Transverse colon (tissue), 4 donors: ENCODE measurements around the gene PDHX. TPM values are rescaled to one million over a fixed set of nuclear protein-coding genes. Genes with fewer than 3 reads are reported as not detected.

Experiments used
- DNase-seq: peaks from one replicate; pipeline ENCODE4 v3.0.0-alpha.2; 2019
- H3K27ac ChIP-seq, 4 donors: fragments of 200-600 bp; sonication (generic); 2 replicates each; pipeline ENCODE4 v1.5.1; 2016 to 2018; ENCODE audit warnings: inconsistent platforms in 4 of 4
- H3K27me3 ChIP-seq: fragments of 200-600 bp; sonication (generic); 2 replicates; pipeline ENCODE4 v1.5.1; 2017; ENCODE audit warnings: inconsistent platforms
- H3K36me3 ChIP-seq, 4 donors: fragments of 200-600 bp; sonication (generic); 2 replicates each; pipeline ENCODE4 v1.5.1; 2017 to 2019; ENCODE audit warnings: inconsistent platforms in 4 of 4
- H3K4me1 ChIP-seq, 4 donors: fragments of 200-600 bp; sonication (generic); 2 replicates each; pipeline ENCODE4 v1.5.1; 2017 to 2020; ENCODE audit warnings: inconsistent platforms in 4 of 4
- H3K4me3 ChIP-seq, 4 donors: fragments of 200-600 bp; sonication (generic); 1 replicate in 1 of 4; 2 replicates in 3 of 4; pipeline versions ENCODE4 v1.5.1 to v1.6.1; 2017 to 2019; ENCODE audit warnings: inconsistent platforms in 4 of 4
- H3K9me3 ChIP-seq, 2 donors: fragments of 200-600 bp; sonication (generic); 2 replicates each; pipeline ENCODE4 v1.5.1; 2017 to 2019; ENCODE audit warnings: inconsistent platforms in 2 of 2
- EP300 ChIP-seq: sonication (generic); formaldehyde crosslinking; IDR thresholded peaks from one replicate; pipeline ENCODE4 v1.6.1; 2017; ENCODE audit warnings: antibody characterized with exemption, low read depth
- POLR2A ChIP-seq: fragments of 450-650 bp; IDR thresholded peaks from one replicate; pipeline ENCODE4 v1.6.1; 2016; ENCODE audit warnings: antibody characterized with exemption, mild to moderate bottlenecking, moderate library complexity
- POLR2AphosphoS5 ChIP-seq, 3 donors: sonication (generic); formaldehyde crosslinking; IDR thresholded peaks; one replicate each; pipeline ENCODE4 v1.6.1; 2016; ENCODE audit warnings: antibody characterized with exemption in 3 of 3
- WGBS, 2 donors: methylation state at CpG; one replicate each; pipeline ENCODE4 v1.1.5; 2018; ENCODE audit warnings: low coverage in 1 of 2; 5-methylcytosine and 5-hydroxymethylcytosine counted together
- in situ Hi-C, 4 donors: fragments of 200-750 bp; cut with MboI; loops; one replicate each; pipeline versions ENCODE4 v1.15.0 to v1.15.1; 2017; ENCODE audit warnings: low sequenced_read_pairs in 3 of 4, low pct_ligation_motif_present in 1 of 4, low pct_unique_long_range_greater_than_20kb in 1 of 4
- intact Hi-C: fragments of 100-400 bp; cut with DNase I; formaldehyde crosslinking; loops from one replicate; pipeline ENCODE4 v1.15.1; 2023; ENCODE audit warnings: low total_unique reads
- total RNA-seq, 4 donors: library from RNA; depleted of rRNA; stranded (reverse); fragments of >200 nt; gene quantifications; one replicate each; pipeline ENCODE4 v1.1.0, GENCODE V29; 2016
- TF ChIP-seq, protein P1 (sequence below), 5 experiments: fragments of 200-600 bp in 3 of 5; fragments of 450-650 bp in 2 of 5; sonication (generic) in 3 of 5; IDR thresholded peaks; 1 replicate in 2 of 5; 2 replicates in 3 of 5; pipeline ENCODE4 v1.5.1; 2016 to 2017; ENCODE audit warnings: antibody characterized with exemption in 5 of 5, inconsistent platforms in 3 of 5, mild to moderate bottlenecking in 2 of 5, moderate library complexity in 1 of 5

Gene PDHX
- total RNA-seq, 4 donors from 2014 or later = 26.7 to 37.0 (median 36.7) TPM

DNA sequence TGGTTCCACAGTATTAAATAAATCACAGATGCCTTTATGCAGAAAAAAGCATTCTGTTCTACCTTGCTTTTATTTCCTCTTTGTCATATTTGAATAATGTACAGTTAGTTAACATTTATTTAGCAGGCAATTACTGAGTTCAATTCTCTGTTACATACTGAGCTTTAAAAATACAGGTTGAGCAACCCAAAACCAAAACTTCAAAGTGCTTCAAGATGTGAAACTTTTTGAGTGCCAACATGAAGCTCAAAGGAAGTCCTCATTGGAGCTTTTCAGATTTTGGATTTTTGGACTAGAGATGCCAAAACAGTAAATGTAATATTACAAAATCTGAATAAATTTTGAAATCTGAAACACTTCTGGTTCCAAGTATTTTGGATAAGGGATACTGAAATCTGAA, 54.1 kb downstream of the PDHX start:
- in situ Hi-C loops = no loop called here
- DNase-seq = no peak
- H3K9me3 ChIP-seq = no peaks in the 10 kb centered on the region
- peaks cover 0 to 24% (median 6%) of the 10 kb centered on the region in 4 donors for H3K36me3 ChIP-seq
- intact Hi-C loops = no loop called here
- H3K27me3 ChIP-seq = no peaks in the 10 kb centered on the region
- no peaks in the 10 kb centered on the region for H3K4me1 ChIP-seq
- no peak overlapping the region for H3K27ac ChIP-seq
- H3K4me3 ChIP-seq = no peak overlapping the region
- TF ChIP-seq, protein P1, sequence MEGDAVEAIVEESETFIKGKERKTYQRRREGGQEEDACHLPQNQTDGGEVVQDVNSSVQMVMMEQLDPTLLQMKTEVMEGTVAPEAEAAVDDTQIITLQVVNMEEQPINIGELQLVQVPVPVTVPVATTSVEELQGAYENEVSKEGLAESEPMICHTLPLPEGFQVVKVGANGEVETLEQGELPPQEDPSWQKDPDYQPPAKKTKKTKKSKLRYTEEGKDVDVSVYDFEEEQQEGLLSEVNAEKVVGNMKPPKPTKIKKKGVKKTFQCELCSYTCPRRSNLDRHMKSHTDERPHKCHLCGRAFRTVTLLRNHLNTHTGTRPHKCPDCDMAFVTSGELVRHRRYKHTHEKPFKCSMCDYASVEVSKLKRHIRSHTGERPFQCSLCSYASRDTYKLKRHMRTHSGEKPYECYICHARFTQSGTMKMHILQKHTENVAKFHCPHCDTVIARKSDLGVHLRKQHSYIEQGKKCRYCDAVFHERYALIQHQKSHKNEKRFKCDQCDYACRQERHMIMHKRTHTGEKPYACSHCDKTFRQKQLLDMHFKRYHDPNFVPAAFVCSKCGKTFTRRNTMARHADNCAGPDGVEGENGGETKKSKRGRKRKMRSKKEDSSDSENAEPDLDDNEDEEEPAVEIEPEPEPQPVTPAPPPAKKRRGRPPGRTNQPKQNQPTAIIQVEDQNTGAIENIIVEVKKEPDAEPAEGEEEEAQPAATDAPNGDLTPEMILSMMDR (IDR thresholded peaks at IDR 0.05) = no peak
- TF ChIP-seq POLR2AphosphoS5 (IDR thresholded peaks at IDR 0.05) (no peak), EP300 (no peak), POLR2A (no peak)

DNA sequence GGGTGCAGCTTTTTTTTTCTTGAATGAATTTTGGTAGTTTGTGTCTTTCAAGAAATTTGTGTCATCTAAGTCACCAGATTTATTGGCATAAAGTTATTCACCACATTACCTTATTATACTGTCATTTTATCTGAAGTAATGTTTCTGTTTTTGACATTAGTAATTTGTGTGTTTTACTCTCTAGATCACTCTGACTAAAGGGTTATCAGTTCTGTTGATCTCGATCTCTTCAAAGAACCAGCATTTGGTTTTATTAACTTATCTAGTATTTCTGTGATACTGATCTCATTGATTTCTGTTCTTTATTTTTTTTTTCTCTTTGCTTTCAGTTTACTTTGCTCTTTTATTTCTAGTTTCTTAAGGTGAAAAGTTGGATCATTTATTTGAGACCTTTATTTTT, 55.5 kb downstream of the PDHX start:
- DNase-seq = no peak
- Histone ChIP-seq H3K27ac (no peak overlapping the region), H3K27me3 (no peaks in the 10 kb centered on the region), H3K9me3 (no peaks in the 10 kb centered on the region), H3K4me3 (no peak overlapping the region), H3K36me3 (peaks cover 0 to 22% (median 6%) of the 10 kb centered on the region in 4 donors), H3K4me1 (peaks cover 0 to 6% (median 1%) of the 10 kb centered on the region in 4 donors)
- 100% methylated on average over 1 of the region's 1 CpG for WGBS, 2 donors
- in situ Hi-C loops (no loop called here), intact Hi-C loops (no loop called here)
- TF ChIP-seq, protein P1 (IDR thresholded peaks at IDR 0.05) = no peak
- TF ChIP-seq POLR2A (no peak), EP300 (no peak), POLR2AphosphoS5 (IDR thresholded peaks at IDR 0.05) (no peak)

DNA sequence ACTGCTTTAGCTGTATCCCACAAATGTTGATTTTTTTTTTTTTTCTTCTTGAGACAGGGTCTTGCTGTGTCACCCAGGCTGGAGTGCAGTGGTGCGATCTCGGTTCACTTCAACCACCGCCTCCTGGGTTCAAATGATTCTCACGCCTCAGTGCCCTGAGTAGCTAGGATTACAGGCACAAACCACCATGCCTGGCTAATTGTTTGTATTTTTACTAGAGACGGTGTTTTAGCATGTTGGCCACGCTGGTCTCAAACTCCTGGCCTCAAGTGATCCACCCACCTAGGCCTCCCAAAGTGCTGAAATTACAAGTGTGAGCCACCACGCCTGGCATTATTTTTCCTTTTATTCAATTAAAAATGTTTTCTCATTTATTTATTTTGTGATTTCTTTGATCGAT, 55.9 kb downstream of the PDHX start:
- DNase-seq = no peak
- peaks cover 0 to 17% (median 5%) of the 10 kb centered on the region in 4 donors for H3K36me3 ChIP-seq
- intact Hi-C loops (no loop called here), in situ Hi-C loops (no loop called here)
- TF ChIP-seq POLR2A (no peak), EP300 (no peak), POLR2AphosphoS5 (IDR thresholded peaks at IDR 0.05) (no peak)
- TF ChIP-seq, protein P1 (IDR thresholded peaks at IDR 0.05) = no peak
- H3K4me3 ChIP-seq = no peak overlapping the region
- H3K27me3 ChIP-seq = no peaks in the 10 kb centered on the region
- peaks cover 0 to 10% (median 3%) of the 10 kb centered on the region in 4 donors for H3K4me1 ChIP-seq
- H3K9me3 ChIP-seq = no peaks in the 10 kb centered on the region
- 87 to 93% methylated on average over 8 of the region's 8 CpGs for WGBS, 2 donors
- no peak overlapping the region for H3K27ac ChIP-seq

DNA sequence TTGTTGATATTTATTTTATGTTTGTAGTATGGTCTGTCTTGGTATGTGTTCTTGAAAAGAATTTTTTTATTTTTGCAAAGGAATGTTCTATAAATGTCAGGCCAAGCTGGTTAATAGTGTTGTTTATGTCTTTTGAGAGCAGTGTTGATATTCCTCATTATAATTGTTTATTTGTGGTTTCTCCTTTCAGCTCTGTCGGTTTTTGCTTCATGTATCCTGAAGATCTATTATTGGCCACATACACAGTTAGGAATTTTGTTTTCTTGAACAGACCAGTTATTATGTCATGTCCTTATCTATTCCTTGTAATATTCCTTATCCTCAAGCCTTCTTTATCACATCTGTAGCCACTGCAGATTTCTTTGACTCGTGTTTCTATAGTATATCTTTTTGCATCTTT, 56.5 kb downstream of the PDHX start:
- Histone ChIP-seq H3K36me3 (peaks cover 0 to 14% (median 3%) of the 10 kb centered on the region in 4 donors), H3K4me3 (no peak overlapping the region), H3K4me1 (peaks cover 0 to 16% (median 3%) of the 10 kb centered on the region in 4 donors), H3K27me3 (no peaks in the 10 kb centered on the region), H3K27ac (no peak overlapping the region), H3K9me3 (no peaks in the 10 kb centered on the region)
- WGBS, 2 donors = 71 to 74% methylated on average over 2 of the region's 2 CpGs
- intact Hi-C loops = no loop called here
- no peak for DNase-seq
- in situ Hi-C loops = no loop called here
- TF ChIP-seq POLR2A (no peak), POLR2AphosphoS5 (IDR thresholded peaks at IDR 0.05) (no peak)

DNA sequence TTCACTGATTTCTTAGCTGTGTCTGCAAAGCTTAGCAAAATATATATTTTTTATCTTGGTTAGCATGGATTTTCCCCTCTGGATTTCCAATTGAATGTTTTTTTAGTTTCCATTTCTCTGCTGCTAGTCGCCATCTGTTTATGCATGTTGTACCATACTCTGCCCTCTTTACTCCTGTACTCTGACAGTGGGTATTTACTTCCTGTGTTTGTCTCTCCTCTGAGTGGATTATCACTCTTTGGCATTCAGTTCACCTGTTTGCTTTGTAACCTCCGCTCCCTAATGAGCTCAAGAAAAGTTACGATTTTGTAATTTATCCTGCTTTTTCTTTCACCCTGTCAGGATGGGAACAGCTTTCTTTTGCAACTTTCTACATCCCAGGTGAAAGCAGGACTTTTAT, 59.1 kb downstream of the PDHX start:
- in situ Hi-C loops = no loop called here
- Histone ChIP-seq H3K4me1 (peaks cover 0 to 19% (median 3%) of the 10 kb centered on the region in 4 donors), H3K36me3 (peaks cover 0 to 14% (median 2%) of the 10 kb centered on the region in 4 donors), H3K9me3 (no peaks in the 10 kb centered on the region), H3K27me3 (no peaks in the 10 kb centered on the region), H3K4me3 (no peak overlapping the region), H3K27ac (no peak overlapping the region)
- WGBS, 2 donors = 89 to 91% methylated on average over 2 to 3 of the region's 3 CpGs
- TF ChIP-seq POLR2A (no peak), POLR2AphosphoS5 (IDR thresholded peaks at IDR 0.05) (no peak), EP300 (no peak)
- TF ChIP-seq, protein P1 (IDR thresholded peaks at IDR 0.05) = no peak
- intact Hi-C loops = no loop called here
- no peak for DNase-seq
